Brain pericyte (primary cell): ENCODE results near the gene PCSK2.

Experiments
- DNase-seq: peaks from one replicate; pipeline ENCODE4 v3.0.0-alpha.2; 2012; ENCODE audit warnings: low read depth, low spot score

The PCSK2 gene

GRCh38 chr20:17248224-17248623 is 21.4 kb downstream of the PCSK2 start:
- no peak for DNase-seq

GRCh38 chr20:17262786-17263185 is 35.9 kb downstream of the PCSK2 start:
- no peak for DNase-seq

- DNase-seq, result no peak
These were observed 46.9 kb downstream of the PCSK2 start for GRCh38 chr20:17273717-17274116.

GRCh38 chr20:17276101-17276500 is 49.3 kb downstream of the PCSK2 start:
- DNase-seq, result no peak

GRCh38 chr20:17281478-17281877 is 54.6 kb downstream of the PCSK2 start:
- DNase-seq, result no peak

- DNase-seq, result no peak
These were observed 55.7 kb downstream of the PCSK2 start for GRCh38 chr20:17282501-17282900.

- no peak for DNase-seq
These were observed 60.7 kb downstream of the PCSK2 start for GRCh38 chr20:17287503-17287902.

- DNase-seq, result no peak
These were observed 61.2 kb downstream of the PCSK2 start for GRCh38 chr20:17287998-17288397.

- DNase-seq, result no peak
These were observed 68.4 kb downstream of the PCSK2 start for GRCh38 chr20:17295151-17295726.

GRCh38 chr20:17295991-17296390 is 69.2 kb downstream of the PCSK2 start:
- no peak for DNase-seq

GRCh38 chr20:17298171-17298570 is 71.3 kb downstream of the PCSK2 start:
- DNase-seq, result no peak

- no peak for DNase-seq
These were observed 71.9 kb downstream of the PCSK2 start for GRCh38 chr20:17298751-17299150.

GRCh38 chr20:17300113-17300512 is 73.3 kb downstream of the PCSK2 start:
- DNase-seq, result no peak

- DNase-seq, result no peak
These were observed 77.9 kb downstream of the PCSK2 start for GRCh38 chr20:17304774-17305173.

- DNase-seq, result no peak
These were observed 79.6 kb downstream of the PCSK2 start for GRCh38 chr20:17306427-17306826.

- DNase-seq, result no peak
These were observed 87.4 kb downstream of the PCSK2 start for GRCh38 chr20:17314264-17314663.

- no peak for DNase-seq
These were observed 88.8 kb downstream of the PCSK2 start for GRCh38 chr20:17315407-17316231.

- no peak for DNase-seq
These were observed 89.6 kb downstream of the PCSK2 start for GRCh38 chr20:17316316-17317038.

- DNase-seq, result no peak
These were observed 90.5 kb downstream of the PCSK2 start for GRCh38 chr20:17317341-17317740.

- DNase-seq, result no peak
These were observed 93.6 kb downstream of the PCSK2 start for GRCh38 chr20:17320456-17320855.

GRCh38 chr20:17326096-17326495 is 99.3 kb downstream of the PCSK2 start:
- DNase-seq, result no peak
